H1 (cell line): ENCODE data around the gene PCDHGB6. TPM values are rescaled to one million over a fixed set of nuclear protein-coding genes. Genes with fewer than 3 reads are reported as not detected.
"Not testable (repeated sequence)": the region's sequence is repeated elsewhere in the genome, so short reads cannot be mapped to it uniquely, and the experiment has no call there.

Source experiments
- CTCF ChIA-PET: fragments of 300-600 bp; sonication (Branson Sonifier 250); formaldehyde crosslinking; loops from one replicate; lab custom pipeline; 2021; ENCODE audit not compliant: partially characterized antibody; lab: Charles Lee
- POLR2A ChIA-PET: fragments of 300-600 bp; sonication (Branson Sonifier 250); formaldehyde crosslinking; loops from one replicate; lab custom pipeline; 2021; ENCODE audit warnings: inconsistent platforms; ENCODE audit not compliant: partially characterized antibody; lab: Charles Lee
- DNase-seq, 2 experiments: peaks; one replicate each; pipeline versions ENCODE4 v3.0.0 to v3.0.0-alpha.2; 2010 to 2022; ENCODE audit warnings: low spot score in 2 of 2, low read depth in 1 of 2, mixed read lengths in 1 of 2
- FAIRE-seq: peaks from 2 replicates; lab custom pipeline; 2011; peaks lifted over from hg19 to GRCh38; lab: Jason Lieb, UNC
- H2AFZ ChIP-seq: 2 replicates; pipeline ENCODE4 v1.8.1; 2012; ENCODE audit warnings: low read length, inconsistent platforms
- H2AK5ac ChIP-seq: 2 replicates; pipeline ENCODE4 v1.6.1; 2013; ENCODE audit warnings: low read depth, low read length
- H2BK120ac ChIP-seq: replicated peaks from 2 replicates; pipeline ENCODE3; 2013; ENCODE audit warnings: low read depth, low read length, inconsistent platforms
- H2BK12ac ChIP-seq: 2 replicates; pipeline ENCODE4 v1.6.1; 2013; ENCODE audit warnings: low read depth, low read length
- H2BK15ac ChIP-seq: 2 replicates; pipeline ENCODE4 v1.6.1; 2013; ENCODE audit warnings: low read length
- H2BK20ac ChIP-seq: 2 replicates; pipeline ENCODE4 v1.6.1; 2013; ENCODE audit warnings: low read length
- H2BK5ac ChIP-seq: 2 replicates; pipeline ENCODE4 v1.6.1; 2013; ENCODE audit warnings: low read depth, low read length
- H3K14ac ChIP-seq: 2 replicates; pipeline ENCODE4 v1.6.1; 2013; ENCODE audit warnings: inconsistent platforms; ENCODE audit not compliant: insufficient read length
- H3K18ac ChIP-seq: 2 replicates; pipeline ENCODE4 v1.6.1; 2013; ENCODE audit warnings: low read length; ENCODE audit errors: extremely low read depth
- H3K23ac ChIP-seq: 2 replicates; pipeline ENCODE4 v1.6.1; 2013; ENCODE audit warnings: inconsistent platforms; ENCODE audit not compliant: insufficient read length
- H3K23me2 ChIP-seq: 2 replicates; pipeline ENCODE4 v1.6.1; 2013; ENCODE audit warnings: low read depth, low read length
- H3K27ac ChIP-seq: 2 replicates; pipeline ENCODE4 v1.6.1; 2011; ENCODE audit warnings: low read depth, low read length, inconsistent platforms
- H3K27me3 ChIP-seq, 4 experiments: replicated peaks in 1 of 4; 1 replicate in 1 of 4; 2 replicates in 3 of 4; pipeline versions ENCODE4 v1.6.1 to v1.8.1; 2011 to 2013; ENCODE audit warnings: low read length in 3 of 4, mild to moderate bottlenecking in 3 of 4, inconsistent platforms in 2 of 4, mixed read lengths in 2 of 4, moderate library complexity in 1 of 4; ENCODE audit not compliant: control insufficient read depth in 3 of 4, insufficient read depth in 3 of 4; ENCODE audit errors: extremely low read depth in 1 of 4
- H3K36me3 ChIP-seq, 4 experiments: 2 replicates each; pipeline versions ENCODE4 v1.6.1 to v1.8.1; 2011 to 2013; ENCODE audit warnings: mild to moderate bottlenecking in 4 of 4, low read length in 3 of 4, moderate library complexity in 2 of 4, control low read depth in 1 of 4, inconsistent platforms in 1 of 4; ENCODE audit not compliant: insufficient read depth in 4 of 4, control insufficient read depth in 2 of 4
- H3K4ac ChIP-seq: replicated peaks from 2 replicates; pipeline ENCODE3; 2013; ENCODE audit warnings: low read length, low read depth, mixed read lengths, inconsistent platforms; ENCODE audit not compliant: insufficient read length
- H3K4me1 ChIP-seq, 4 experiments: replicated peaks in 1 of 4; 1 replicate in 1 of 4; 2 replicates in 3 of 4; pipeline versions ENCODE4 v1.6.1 to v1.8.1; 2011 to 2013; ENCODE audit warnings: low read length in 3 of 4, inconsistent platforms in 2 of 4, mixed read lengths in 1 of 4; ENCODE audit not compliant: insufficient read depth in 4 of 4, control insufficient read depth in 3 of 4
- H3K4me2 ChIP-seq, 2 experiments: 2 replicates each; pipeline versions ENCODE4 v1.6.1 to v1.8.1; 2011 to 2013; ENCODE audit warnings: low read depth in 2 of 2, low read length in 2 of 2, control low read depth in 1 of 2, inconsistent platforms in 1 of 2, mild to moderate bottlenecking in 1 of 2; ENCODE audit not compliant: insufficient read depth in 1 of 2
- H3K4me3 ChIP-seq, 4 experiments: fragments of 200-600, 300-600 bp in 1 of 4; sonication (generic), shearing (Covaris generic), sonication (Bioruptor Twin) in 1 of 4; 2 replicates each; pipeline versions ENCODE4 v1.5.1 to v1.8.1; 2011 to 2016; ENCODE audit warnings: low read length in 4 of 4, low read depth in 3 of 4, control low read depth in 2 of 4, inconsistent platforms in 2 of 4, mild to moderate bottlenecking in 2 of 4, mixed read lengths in 1 of 4, moderate library complexity in 1 of 4; ENCODE audit not compliant: insufficient read depth in 2 of 4; ENCODE audit errors: extremely low read depth in 1 of 4
- H3K56ac ChIP-seq: replicated peaks from 2 replicates; pipeline ENCODE3; 2013; ENCODE audit warnings: low read depth, mild to moderate bottlenecking, mixed read lengths, low read length, inconsistent platforms; ENCODE audit not compliant: insufficient read length
- H3K79me1 ChIP-seq: 2 replicates; pipeline ENCODE4 v1.6.1; 2013; ENCODE audit warnings: low read depth, low read length, control low read depth
- H3K79me2 ChIP-seq, 2 experiments: 2 replicates each; pipeline versions ENCODE4 v1.6.1 to v1.8.1; 2012 to 2013; ENCODE audit warnings: low read length in 2 of 2, mild to moderate bottlenecking in 2 of 2, inconsistent platforms in 1 of 2; ENCODE audit not compliant: insufficient read depth in 2 of 2, control insufficient read depth in 1 of 2
- H3K9ac ChIP-seq, 4 experiments: replicated peaks in 1 of 4; 1 replicate in 1 of 4; 2 replicates in 3 of 4; pipeline versions ENCODE4 v1.6.1 to v1.8.1; 2011 to 2013; ENCODE audit warnings: low read depth in 3 of 4, low read length in 3 of 4, control low read depth in 2 of 4, mild to moderate bottlenecking in 2 of 4, moderate library complexity in 2 of 4, inconsistent platforms in 1 of 4; ENCODE audit errors: extremely low read depth in 1 of 4
- H3K9me3 ChIP-seq, 2 experiments: 2 replicates each; pipeline versions ENCODE4 v1.6.1 to v1.8.1; 2012 to 2013; ENCODE audit warnings: mild to moderate bottlenecking in 2 of 2, moderate library complexity in 2 of 2, control low read depth in 1 of 2, inconsistent platforms in 1 of 2, low read depth in 1 of 2, low read length in 1 of 2, mixed read lengths in 1 of 2; ENCODE audit not compliant: insufficient read depth in 2 of 2
- H4K20me1 ChIP-seq, 2 experiments: replicated peaks in 1 of 2; 2 replicates each; pipeline versions ENCODE3 to v1.8.1; 2011 to 2013; ENCODE audit warnings: inconsistent platforms in 2 of 2, low read length in 2 of 2, mild to moderate bottlenecking in 1 of 2; ENCODE audit not compliant: insufficient read depth in 2 of 2, control insufficient read depth in 1 of 2
- H4K5ac ChIP-seq: 2 replicates; pipeline ENCODE4 v1.6.1; 2013; ENCODE audit warnings: low read length, low read depth, mixed read lengths, inconsistent platforms; ENCODE audit not compliant: insufficient read length
- H4K8ac ChIP-seq: 2 replicates; pipeline ENCODE4 v1.8.0; 2013; ENCODE audit warnings: mild to moderate bottlenecking, moderate library complexity, low read length, inconsistent platforms; ENCODE audit not compliant: insufficient read depth; ENCODE audit errors: extremely low read depth
- H4K91ac ChIP-seq: replicated peaks from 2 replicates; pipeline ENCODE3; 2013; ENCODE audit warnings: low read length, mixed read lengths, inconsistent platforms; ENCODE audit not compliant: insufficient read length
- ATF2 ChIP-seq: IDR thresholded peaks from 2 replicates; pipeline ENCODE4 v1.6.1; 2012; ENCODE audit warnings: low read length, inconsistent platforms
- NRF1 ChIP-seq: IDR thresholded peaks from 2 replicates; pipeline ENCODE4 v1.6.1; 2011; ENCODE audit warnings: mild to moderate bottlenecking, low read depth, low read length, improper control_type of control experiment
- POLR2A ChIP-seq, 2 experiments: IDR thresholded peaks; 1 replicate in 1 of 2; 2 replicates in 1 of 2; pipeline ENCODE4 v1.6.1; 2011; ENCODE audit warnings: low read depth in 2 of 2, low read length in 2 of 2, mild to moderate bottlenecking in 2 of 2; ENCODE audit errors: control extremely low read depth in 1 of 2
- RXRA ChIP-seq: IDR thresholded peaks from 2 replicates; pipeline ENCODE4 v1.6.1; 2011; ENCODE audit warnings: low read depth, mild to moderate bottlenecking, low read length, moderate library complexity; ENCODE audit not compliant: insufficient read depth
- SAP30 ChIP-seq: fragments of 300-600 bp; sonication (generic); IDR thresholded peaks from 2 replicates; pipeline ENCODE4 v1.7.1; 2012; ENCODE audit warnings: low read length, moderate library complexity, mild to moderate bottlenecking, inconsistent platforms; ENCODE audit not compliant: insufficient read depth, insufficient replicate concordance
- WGBS, 2 experiments: shearing (Covaris generic) in 1 of 2; methylation state at CpG; one replicate each; pipeline versions ENCODE4 v1.1.6 to v1.1.7; 2013 to 2015; ENCODE audit warnings: low lambda C conversion rate in 2 of 2, mixed read lengths in 2 of 2, inconsistent platforms in 1 of 2, low coverage in 1 of 2, missing lambda C conversion rate in 1 of 2; ENCODE audit not compliant: insufficient replicate concordance in 2 of 2, insufficient coverage in 1 of 2, insufficient read length in 1 of 2; ENCODE audit errors: extremely low coverage in 1 of 2, missing lambda C conversion rate in 1 of 2; 5-methylcytosine and 5-hydroxymethylcytosine counted together
- polyA plus RNA-seq, 7 experiments: library from polyadenylated mRNA; depleted of rRNA in 3 of 7; stranded (reverse) in 5 of 7; unstranded in 2 of 7; fragments of >200 nt in 5 of 7; fragments of 200-250 nt in 2 of 7; gene quantifications; 1 replicate in 5 of 7; 2 replicates in 1 of 7; 4 replicates in 1 of 7; pipeline versions ENCODE4 v1.2.1 to v1.2.3, GENCODE V29; 2011 to 2013; ENCODE audit warnings: missing spikeins in 2 of 7, mixed read lengths in 2 of 7
- total RNA-seq: library from RNA; stranded (reverse); fragmentation: NEBNext Ultra II Directional; extraction: Animal tissue kit (Norgen Biotek cat#: 25700); gene quantifications from 2 replicates; pipeline ENCODE4 v1.2.1, GENCODE V29; 2021

The PCDHGB6 gene
- total and polyA plus RNA-seq, 2 of the 8 experiments (the other 6 are each of a cell fraction or from before 2014, with no cell fraction given) = 3.4 to 4.1 TPM

- TF ChIP-seq ATF2 (no peak), POLR2A (IDR thresholded peaks at IDR 0.05; ENCODE audit: control extremely low read depth in 1 of 2, low read depth in 2 of 2, low read length in 2 of 2) (no peak), SAP30 (no peak), RXRA (no peak), NRF1 (no peak)
Observed at GRCh38 chr5:141431286-141431685, 23.5 kb downstream of the PCDHGB6 start (continued).

- H3K79me1 ChIP-seq, FAIRE-seq: not testable (repeated sequence)
Observed at GRCh38 chr5:141432308-141432707, 24.5 kb downstream of the PCDHGB6 start.

More at GRCh38 chr5:141432308-141432707, 24.5 kb downstream of the PCDHGB6 start:
- H2AFZ ChIP-seq, POLR2A ChIA-PET, H2BK12ac ChIP-seq, H2AK5ac ChIP-seq, H3K18ac ChIP-seq, H4K91ac ChIP-seq, H3K4ac ChIP-seq, H2BK15ac ChIP-seq, H4K5ac ChIP-seq, H3K27me3 ChIP-seq, H3K4me2 ChIP-seq, H3K27ac ChIP-seq, H3K14ac ChIP-seq, H3K4me3 ChIP-seq, H3K9ac ChIP-seq, H3K23me2 ChIP-seq, H3K79me2 ChIP-seq, H3K23ac ChIP-seq, H3K4me1 ChIP-seq, H2BK20ac ChIP-seq, H3K56ac ChIP-seq, H4K20me1 ChIP-seq, H4K8ac ChIP-seq, H2BK5ac ChIP-seq, DNase-seq, H2BK120ac ChIP-seq: not testable (repeated sequence)
- Histone ChIP-seq H3K36me3 (peaks cover 0 to 14% (median under 1%) of the 10 kb centered on the region in 4 experiments; a peak in 3 of 8 replicates), H3K9me3 (peaks cover 28 to 40% of the 10 kb centered on the region in 2 experiments)
- CTCF ChIA-PET = interaction anchor here (1.1 to 7.0 kb wide), 6 partner anchors 13 to 132 kb away, joined by 3 to 67 read pairs (median 10); partner anchors contain the start of genes PCDHGA10, PCDHGA11, PCDHGB6 and PCDHGB7
- 88% methylated on average over 25 of the region's 38 CpGs; no CpG with 5 or more reads in 1 of the 2 experiments for WGBS, 2 experiments
